Fibroblast of the aortic adventitia (primary cell): Measurements from ENCODE around the gene NUP133. TPM values are rescaled to one million over a fixed set of nuclear protein-coding genes. Genes with fewer than 3 reads are reported as not detected.
"Not testable (repeated sequence)": the region's sequence is repeated elsewhere in the genome, so short reads cannot be mapped to it uniquely, and the experiment has no call there.

Experiments
- DNase-seq: peaks from one replicate; pipeline ENCODE4 v3.0.0-alpha.2; 2010; ENCODE audit warnings: low read depth
- H3K4me3 ChIP-seq: 2 replicates; pipeline ENCODE4 v1.5.1; 2011; ENCODE audit warnings: low read depth, mild to moderate bottlenecking, control low read depth, low read length, moderate library complexity
- small RNA-seq: library from RNA; depleted of rRNA; stranded (forward); fragments of <200 nt; gene quantifications from one replicate; pipeline ENCODE3, GENCODE V24; 2012
- total RNA-seq: library from RNA; depleted of rRNA; stranded (reverse); fragments of >200 nt; gene quantifications from 2 replicates; pipeline ENCODE4 v1.2.3, GENCODE V29; 2012; ENCODE audit warnings: low replicate concordance
- TF ChIP-seq, protein P1 (sequence below): IDR thresholded peaks from 2 replicates; pipeline ENCODE4 v1.5.1; 2011; ENCODE audit warnings: mild to moderate bottlenecking, low read length, control low read depth, inconsistent platforms; ENCODE audit not compliant: insufficient read depth

Gene NUP133
- total RNA-seq, 1 donor, result 46.1 TPM

DNA sequence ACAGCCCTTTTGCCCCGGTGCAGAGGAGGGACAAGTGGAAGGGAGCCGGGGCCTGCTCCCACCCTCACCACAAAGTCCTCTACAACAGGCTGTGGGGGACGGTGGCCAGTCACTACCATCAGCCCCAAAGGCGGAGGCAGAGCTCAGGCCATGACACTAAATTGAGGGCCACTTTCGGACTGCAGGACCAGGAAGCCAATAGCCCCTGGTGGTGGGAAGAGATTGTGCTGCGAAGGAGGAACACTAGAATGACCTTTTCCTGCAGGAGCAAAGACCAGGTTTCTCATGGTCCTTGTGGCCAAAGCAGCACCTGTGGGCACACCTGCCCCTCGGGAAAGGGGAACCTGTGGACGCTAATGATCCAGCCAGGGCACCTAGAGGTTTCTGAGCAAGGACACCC, 104.6 kb downstream of the NUP133 start:
- H3K4me3 ChIP-seq, result no peak overlapping the region
- TF ChIP-seq, protein P1, sequence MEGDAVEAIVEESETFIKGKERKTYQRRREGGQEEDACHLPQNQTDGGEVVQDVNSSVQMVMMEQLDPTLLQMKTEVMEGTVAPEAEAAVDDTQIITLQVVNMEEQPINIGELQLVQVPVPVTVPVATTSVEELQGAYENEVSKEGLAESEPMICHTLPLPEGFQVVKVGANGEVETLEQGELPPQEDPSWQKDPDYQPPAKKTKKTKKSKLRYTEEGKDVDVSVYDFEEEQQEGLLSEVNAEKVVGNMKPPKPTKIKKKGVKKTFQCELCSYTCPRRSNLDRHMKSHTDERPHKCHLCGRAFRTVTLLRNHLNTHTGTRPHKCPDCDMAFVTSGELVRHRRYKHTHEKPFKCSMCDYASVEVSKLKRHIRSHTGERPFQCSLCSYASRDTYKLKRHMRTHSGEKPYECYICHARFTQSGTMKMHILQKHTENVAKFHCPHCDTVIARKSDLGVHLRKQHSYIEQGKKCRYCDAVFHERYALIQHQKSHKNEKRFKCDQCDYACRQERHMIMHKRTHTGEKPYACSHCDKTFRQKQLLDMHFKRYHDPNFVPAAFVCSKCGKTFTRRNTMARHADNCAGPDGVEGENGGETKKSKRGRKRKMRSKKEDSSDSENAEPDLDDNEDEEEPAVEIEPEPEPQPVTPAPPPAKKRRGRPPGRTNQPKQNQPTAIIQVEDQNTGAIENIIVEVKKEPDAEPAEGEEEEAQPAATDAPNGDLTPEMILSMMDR, result no peak
- DNase-seq, result no peak

DNA sequence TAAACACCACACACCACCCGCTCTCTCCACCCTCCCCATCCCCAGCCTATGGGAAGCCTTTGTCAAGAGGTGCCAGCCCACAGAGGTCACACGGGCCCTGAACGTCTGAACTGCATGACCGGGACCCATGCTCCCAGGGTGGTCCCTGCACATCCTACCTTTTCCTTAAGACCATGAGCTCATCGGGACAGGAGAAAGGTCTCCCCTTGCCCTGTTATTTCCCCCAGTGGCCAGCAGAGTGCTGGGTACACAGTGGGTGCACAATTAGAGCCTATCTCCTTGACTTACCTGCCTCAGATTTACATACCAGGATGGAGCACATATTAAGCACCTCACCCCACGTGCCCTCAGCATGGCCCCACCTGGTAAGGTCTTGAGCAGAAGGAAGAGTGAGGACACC, 105.1 kb downstream of the NUP133 start:
- no peak overlapping the region for H3K4me3 ChIP-seq
- TF ChIP-seq, protein P1, result no peak
- no peak for DNase-seq

DNA sequence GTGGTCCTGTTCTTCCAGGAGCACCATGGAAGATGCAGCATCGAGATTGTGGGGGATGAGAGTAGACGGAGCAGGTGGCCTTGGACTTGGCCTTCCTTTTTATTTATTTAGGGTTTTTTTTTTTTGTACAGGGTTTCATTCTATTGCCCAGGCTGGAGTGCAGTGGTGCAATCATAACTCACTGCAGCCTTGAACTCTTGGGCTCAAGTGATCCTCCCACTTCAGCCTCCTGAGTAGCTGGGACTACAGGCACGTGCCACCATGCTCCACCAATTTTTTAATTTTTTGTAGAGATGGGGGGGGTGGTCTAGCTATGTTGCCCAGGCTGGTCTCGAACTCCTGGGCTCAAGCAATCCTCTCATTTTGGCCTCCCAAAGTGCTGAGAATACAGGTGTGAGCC, 105.8 kb downstream of the NUP133 start:
- not testable (repeated sequence) for H3K4me3 ChIP-seq, DNase-seq

DNA sequence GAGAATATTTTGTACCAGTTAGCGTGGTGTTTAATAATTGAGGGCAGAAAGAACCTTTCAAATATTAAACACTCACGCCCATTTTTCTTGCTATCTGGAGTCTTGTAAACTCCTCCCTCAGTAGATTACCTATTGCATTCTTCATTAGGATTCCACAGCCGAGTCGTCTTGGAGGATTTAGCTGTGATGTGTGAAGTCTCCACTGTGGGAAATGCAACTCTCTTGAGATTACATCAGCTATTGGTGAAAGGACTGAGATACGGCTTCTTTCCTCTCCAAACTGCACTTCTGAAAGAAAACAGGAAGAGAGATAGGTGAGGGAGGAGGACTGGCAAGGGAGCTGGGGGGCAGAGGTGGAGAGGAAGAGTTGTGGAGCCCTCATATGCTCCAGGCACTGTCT, 110.4 kb downstream of the NUP133 start:
- DNase-seq, result no peak
- TF ChIP-seq, protein P1, result no peak
- H3K4me3 ChIP-seq, result no peak overlapping the region

DNA sequence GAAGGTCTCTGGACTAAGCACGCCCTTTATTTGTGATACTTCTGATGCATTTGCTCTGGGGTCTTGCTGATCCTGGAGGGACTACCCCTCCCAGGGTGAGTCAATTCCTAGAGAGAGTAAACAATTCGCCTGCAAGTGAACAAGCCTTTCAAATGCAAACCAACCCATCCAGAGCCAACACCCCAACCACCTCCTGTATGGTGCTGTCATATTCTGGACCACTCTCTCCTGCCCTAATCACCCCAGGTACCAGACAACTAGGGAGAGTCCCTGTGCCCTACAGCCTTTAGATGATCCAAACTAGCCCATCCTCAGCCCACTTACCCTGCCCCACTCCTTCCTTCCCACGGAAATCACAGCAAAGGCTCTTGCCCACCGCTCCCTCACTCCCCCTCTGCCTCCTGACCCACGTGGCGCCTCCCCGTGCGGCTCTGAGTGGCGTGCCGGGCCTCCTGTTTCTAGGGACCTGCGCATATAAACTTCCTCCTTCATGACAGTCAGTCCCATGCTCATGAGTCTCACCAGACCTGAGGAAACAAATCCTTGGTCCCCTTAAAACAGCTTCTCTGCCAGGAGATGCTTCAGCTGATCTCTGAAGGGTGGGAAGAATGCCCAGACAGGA, 111.4 kb downstream of the NUP133 start:
- H3K4me3 ChIP-seq, result no peak overlapping the region
- no peak for DNase-seq
- TF ChIP-seq, protein P1, result no peak

DNA sequence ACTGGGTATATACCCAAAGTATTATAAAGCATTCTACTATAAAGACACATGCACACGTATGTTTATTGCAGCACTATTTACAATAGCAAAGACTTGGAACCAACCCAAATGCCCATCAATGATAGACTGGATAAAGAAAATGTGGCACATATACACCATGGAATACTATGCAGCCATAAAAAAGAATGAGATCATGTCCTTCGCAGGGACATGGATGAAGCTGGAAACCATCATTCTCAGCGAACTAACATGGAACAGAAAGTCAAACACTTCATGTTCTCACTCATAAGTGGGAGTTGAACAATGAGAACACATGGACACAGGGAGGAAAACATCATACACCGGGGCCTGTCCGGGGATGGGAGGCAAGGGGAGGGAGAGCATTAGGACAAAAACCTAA, 113.6 kb downstream of the NUP133 start:
- not testable (repeated sequence) for H3K4me3 ChIP-seq

DNA sequence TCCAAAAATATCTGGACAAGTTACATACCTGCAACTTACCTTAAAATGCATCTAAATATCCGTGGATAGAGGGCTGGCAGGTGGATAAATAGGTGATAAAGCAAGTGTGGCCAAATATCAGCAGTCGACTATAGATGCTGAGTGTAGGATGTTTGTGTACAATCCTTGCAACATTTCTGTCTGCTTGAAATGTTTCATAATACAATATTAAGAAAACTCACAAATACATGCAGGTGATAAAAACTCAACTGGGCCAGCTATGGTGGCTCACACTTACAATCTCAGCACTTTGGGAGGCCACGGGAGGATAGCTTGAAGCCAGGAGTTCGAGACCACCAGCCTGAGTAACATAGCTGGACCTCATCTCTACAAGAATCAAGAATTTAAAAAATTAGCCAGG, 115.2 kb downstream of the NUP133 start:
- TF ChIP-seq, protein P1, result no peak
- H3K4me3 ChIP-seq, result no peak overlapping the region
- DNase-seq, result no peak

More for the DNA sequence above, 113.6 kb downstream of the NUP133 start:
- DNase-seq, result not testable (repeated sequence)

Small RNA genes lying within 50 kb of the gene (small RNA-seq; reads per million reads assigned to genes)
- gene RN7SKP276, result not detected
- not detected for gene RNA5SP78
- gene RNU4-21P, result not detected

Other genes starting within 250 kb of the NUP133 start
- gene RAB4A, start 237.2 kb downstream of the NUP133 start, total RNA-seq, result 30.8 and 33.2 TPM in 2 replicates
- gene CCSAP, start 165.3 kb downstream of the NUP133 start, total RNA-seq, result 4.3 and 5.3 TPM in 2 replicates
- not detected in 2 replicates for gene ACTA1, start 74.2 kb downstream of the NUP133 start, total RNA-seq
- 13.1 and 16.8 TPM in 2 replicates for gene ABCB10, start 50.4 kb upstream of the NUP133 start, total RNA-seq
- gene TAF5L, start 117.8 kb upstream of the NUP133 start, total RNA-seq, result 9.9 and 14.3 TPM in 2 replicates
- 9.6 and 10.7 TPM in 2 replicates for gene URB2, start 117.9 kb upstream of the NUP133 start, total RNA-seq